Ascending aorta (tissue), 2 donors: ENCODE results near the gene AGAP2. TPM values are rescaled to one million over a fixed set of nuclear protein-coding genes. Genes with fewer than 3 reads are reported as not detected.

Source experiments
- DNase-seq, 2 donors: peaks; one replicate each; pipeline ENCODE4 v3.0.0-alpha.2; 2019; ENCODE audit warnings: low spot score in 2 of 2
- H3K27ac ChIP-seq, 2 donors: fragments of 200-600 bp; sonication (generic); one replicate each; pipeline ENCODE4 v1.5.1; 2016 to 2017; ENCODE audit warnings: mild to moderate bottlenecking in 1 of 2
- H3K27me3 ChIP-seq: fragments of 200-600 bp; sonication (generic); one replicate; pipeline ENCODE4 v1.5.1; 2017
- H3K36me3 ChIP-seq, 2 donors: fragments of 200-600 bp; sonication (generic); one replicate each; pipeline ENCODE4 v1.5.1; 2016
- H3K4me1 ChIP-seq, 2 donors: fragments of 200-600 bp; sonication (generic); one replicate each; pipeline ENCODE4 v1.5.1; 2016 to 2017; ENCODE audit warnings: mild to moderate bottlenecking in 1 of 2
- H3K4me3 ChIP-seq, 2 donors: fragments of 200-600 bp; sonication (generic); one replicate each; pipeline ENCODE4 v1.5.1; 2016 to 2017; ENCODE audit warnings: mild to moderate bottlenecking in 1 of 2
- H3K9me3 ChIP-seq, 2 donors: fragments of 200-600 bp; sonication (generic); one replicate each; pipeline ENCODE4 v1.5.1; 2016
- CTCF ChIP-seq, 3 experiments: fragments of 200-600 bp in 2 of 3; fragments of 450-650 bp in 1 of 3; sonication (generic) in 2 of 3; IDR thresholded peaks; one replicate each; pipeline ENCODE4 v1.5.1; 2016 to 2019; ENCODE audit warnings: antibody characterized with exemption in 3 of 3, mild to moderate bottlenecking in 1 of 3, moderate library complexity in 1 of 3
- intact Hi-C: fragments of 100-400 bp; cut with DNase I; formaldehyde crosslinking; loops from one replicate; pipeline ENCODE4 v1.15.1; 2023
- total RNA-seq: library from RNA; depleted of rRNA; stranded (reverse); fragments of >200 nt; gene quantifications from one replicate; pipeline ENCODE4 v1.1.0, GENCODE V29; 2016

AGAP2 gene
- total RNA-seq, 1 donor from 2014 or later: 11.5 TPM

GRCh38 chr12:57731411-57732080 lies 7.0 kb downstream of the AGAP2 start:
- TF ChIP-seq CTCF (IDR thresholded peaks at IDR 0.05): no peak
- Histone ChIP-seq H3K27me3 (peaks cover 10% of the 10 kb centered on the region), H3K27ac (no peak overlapping the region), H3K4me1 (peaks cover 6 to 8% of the 10 kb centered on the region in 2 donors), H3K36me3 (no peaks in the 10 kb centered on the region), H3K9me3 (no peaks in the 10 kb centered on the region), H3K4me3 (no peak overlapping the region)
- peak in 1 of 2 donors; percentile 37 for DNase-seq
- intact Hi-C loops: no loop called here

GRCh38 chr12:57730336-57731067 lies 8.0 kb downstream of the AGAP2 start:
- no peaks in the 10 kb centered on the region for H3K36me3 ChIP-seq
- H3K27ac ChIP-seq: no peak overlapping the region
- peaks cover 0 to 12% of the 10 kb centered on the region in 2 donors for H3K4me1 ChIP-seq
- DNase-seq: peak in 1 of 2 donors; percentile 56
- no peak for TF ChIP-seq CTCF (IDR thresholded peaks at IDR 0.05)
- H3K27me3 ChIP-seq: peaks cover 7% of the 10 kb centered on the region
- intact Hi-C loops: no loop called here
- H3K4me3 ChIP-seq: no peak overlapping the region
- H3K9me3 ChIP-seq: no peaks in the 10 kb centered on the region

GRCh38 chr12:57729321-57729844 lies 9.2 kb downstream of the AGAP2 start:
- Histone ChIP-seq H3K4me3 (no peak overlapping the region), H3K27ac (no peak overlapping the region), H3K27me3 (peaks cover 3% of the 10 kb centered on the region), H3K36me3 (no peaks in the 10 kb centered on the region), H3K9me3 (no peaks in the 10 kb centered on the region), H3K4me1 (peaks cover 0 to 12% of the 10 kb centered on the region in 2 donors)
- DNase-seq: peak in 1 of 2 donors; percentile 42
- intact Hi-C loops: loop anchor here (5.0 kb wide), 1 partner anchor 38 kb away; the partner anchor contains the start of gene CYP27B1
- no peak for TF ChIP-seq CTCF (IDR thresholded peaks at IDR 0.05)

GRCh38 chr12:57727758-57728395 lies 10.7 kb downstream of the AGAP2 start:
- no peaks in the 10 kb centered on the region for H3K9me3 ChIP-seq
- peak overlapping the region in 1 of 2 donors; percentile 77 for H3K4me3 ChIP-seq
- no peak overlapping the region for H3K27ac ChIP-seq
- peaks cover 0 to 12% of the 10 kb centered on the region in 2 donors for H3K4me1 ChIP-seq
- intact Hi-C loops: loop anchor here (2.0 to 5.0 kb wide), 2 partner anchors 17 to 39 kb away; partner anchors contain the start of genes CYP27B1 and TSPAN31
- no peak for TF ChIP-seq CTCF (IDR thresholded peaks at IDR 0.05)
- peaks cover 3% of the 10 kb centered on the region for H3K27me3 ChIP-seq
- H3K36me3 ChIP-seq: no peaks in the 10 kb centered on the region
- peak in 1 of 2 donors; percentile 47 for DNase-seq

GRCh38 chr12:57726884-57727757 lies 11.4 kb downstream of the AGAP2 start:
- TF ChIP-seq CTCF (IDR thresholded peaks at IDR 0.05): peak in 2 of 3 experiments; percentile 28 to 38
- DNase-seq: no peak
- Histone ChIP-seq H3K4me3 (peak overlapping the region; percentile 76 to 77), H3K36me3 (no peaks in the 10 kb centered on the region), H3K27me3 (peaks cover 3% of the 10 kb centered on the region), H3K27ac (no peak overlapping the region), H3K4me1 (peaks cover 0 to 12% of the 10 kb centered on the region in 2 donors), H3K9me3 (no peaks in the 10 kb centered on the region)
- intact Hi-C loops: loop anchor here (2.0 to 5.0 kb wide), 2 partner anchors 18 to 40 kb away; partner anchors contain the start of genes CYP27B1 and TSPAN31
